OCI-LY3 (cell line): Measurements from ENCODE around the gene TTC32.

Experiments used
- EZH2phosphoT487 ChIP-seq: fragments of 200-600 bp; shearing (Covaris generic); IDR thresholded peaks from 2 replicates; pipeline ENCODE4 v1.6.1; 2018; ENCODE audit warnings: antibody characterized with exemption, mixed run types, low read depth
- TF ChIP-seq, protein P1 (sequence below): fragments of 200-600, 300-600 bp; sonication (generic); IDR thresholded peaks from 2 replicates; pipeline ENCODE4 v1.5.1; 2014; ENCODE audit warnings: antibody characterized with exemption, low read length, low read depth

GRCh38 chr2:19893520-19894133, 8.2 kb downstream of the TTC32 start:
- TF ChIP-seq, protein P1, sequence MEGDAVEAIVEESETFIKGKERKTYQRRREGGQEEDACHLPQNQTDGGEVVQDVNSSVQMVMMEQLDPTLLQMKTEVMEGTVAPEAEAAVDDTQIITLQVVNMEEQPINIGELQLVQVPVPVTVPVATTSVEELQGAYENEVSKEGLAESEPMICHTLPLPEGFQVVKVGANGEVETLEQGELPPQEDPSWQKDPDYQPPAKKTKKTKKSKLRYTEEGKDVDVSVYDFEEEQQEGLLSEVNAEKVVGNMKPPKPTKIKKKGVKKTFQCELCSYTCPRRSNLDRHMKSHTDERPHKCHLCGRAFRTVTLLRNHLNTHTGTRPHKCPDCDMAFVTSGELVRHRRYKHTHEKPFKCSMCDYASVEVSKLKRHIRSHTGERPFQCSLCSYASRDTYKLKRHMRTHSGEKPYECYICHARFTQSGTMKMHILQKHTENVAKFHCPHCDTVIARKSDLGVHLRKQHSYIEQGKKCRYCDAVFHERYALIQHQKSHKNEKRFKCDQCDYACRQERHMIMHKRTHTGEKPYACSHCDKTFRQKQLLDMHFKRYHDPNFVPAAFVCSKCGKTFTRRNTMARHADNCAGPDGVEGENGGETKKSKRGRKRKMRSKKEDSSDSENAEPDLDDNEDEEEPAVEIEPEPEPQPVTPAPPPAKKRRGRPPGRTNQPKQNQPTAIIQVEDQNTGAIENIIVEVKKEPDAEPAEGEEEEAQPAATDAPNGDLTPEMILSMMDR: no peak
- TF ChIP-seq EZH2phosphoT487: no peak
